GM19035 (cell line): ENCODE data around the gene ASTL.

Experiments used
- ATAC-seq: cut with Tn5 transposase; IDR thresholded peaks from one replicate; pipeline ENCODE4 v1.9.1; 2021; ENCODE audit not compliant: unreplicated experiment

Gene ASTL

GRCh38 chr2:96131152-96131812 is 7.0 kb downstream of the ASTL start:
- ATAC-seq = no peak

DNA sequence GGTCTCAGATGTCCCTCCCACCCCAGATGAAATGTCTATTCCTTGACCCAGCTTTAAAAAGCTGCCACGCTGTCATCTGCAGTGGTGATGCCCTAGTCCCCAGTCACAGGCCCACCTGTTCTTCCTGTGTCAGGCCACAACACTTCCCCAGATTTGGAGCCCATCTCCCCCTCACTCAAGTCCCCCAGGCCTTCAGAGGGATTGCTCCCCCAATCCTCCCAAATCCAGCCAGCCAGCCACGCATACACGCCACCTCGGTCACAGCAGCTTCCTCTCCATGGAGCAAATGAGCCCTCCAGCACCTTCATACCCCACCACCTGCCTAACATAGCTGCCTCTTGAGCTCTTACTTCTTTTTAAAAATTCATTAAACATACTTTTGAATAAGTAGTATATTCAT is 7.8 kb downstream of the ASTL start:
- ATAC-seq = no peak

GRCh38 chr2:96129528-96130120 is 8.7 kb downstream of the ASTL start:
- no peak for ATAC-seq

- ATAC-seq = no peak
These were observed 9.8 kb downstream of the ASTL start for GRCh38 chr2:96128456-96128855.

DNA sequence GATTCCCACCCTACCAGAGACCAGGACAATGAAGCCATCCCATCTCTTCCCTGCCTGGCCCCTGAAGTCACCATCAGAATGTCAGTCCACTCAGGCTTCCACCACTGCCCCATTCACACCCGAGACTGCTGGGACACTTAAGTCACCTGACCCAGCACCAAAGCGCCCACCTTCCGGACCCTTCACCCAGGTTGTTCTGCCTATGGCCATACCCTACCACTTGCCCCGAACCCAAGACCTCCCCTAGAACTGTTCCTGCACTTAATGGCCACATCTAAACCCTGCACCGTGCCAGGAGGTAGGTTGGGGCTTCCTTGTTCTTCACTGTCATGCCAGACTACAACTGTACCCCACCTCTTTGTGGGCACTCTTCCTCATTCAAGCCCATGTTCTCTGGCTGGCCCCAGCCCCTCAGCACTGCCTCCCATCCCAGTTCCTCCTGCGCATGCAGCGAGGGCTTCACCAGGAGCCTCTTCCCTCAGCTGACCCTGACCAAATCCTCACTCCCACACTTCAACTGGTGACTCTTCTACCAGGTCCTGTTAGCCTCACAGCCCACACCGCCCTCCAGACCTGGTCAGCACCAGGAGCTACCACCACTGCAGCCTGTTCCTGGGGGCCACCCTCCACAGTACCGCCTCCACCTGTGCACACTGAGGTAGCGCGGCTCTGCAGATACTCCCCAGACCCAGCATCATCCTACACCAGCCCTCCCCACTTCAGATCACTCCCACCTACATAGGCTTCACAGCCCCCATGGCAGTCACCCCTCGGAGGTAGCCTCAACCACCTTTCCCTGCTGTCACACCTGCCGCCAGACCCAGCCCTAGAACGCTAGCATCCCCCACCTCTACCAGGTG is 13.7 kb downstream of the ASTL start:
- ATAC-seq = no peak

GRCh38 chr2:96123936-96124335 is 14.4 kb downstream of the ASTL start:
- no peak for ATAC-seq

GRCh38 chr2:96123290-96123689 is 15.0 kb downstream of the ASTL start:
- ATAC-seq = no peak

DNA sequence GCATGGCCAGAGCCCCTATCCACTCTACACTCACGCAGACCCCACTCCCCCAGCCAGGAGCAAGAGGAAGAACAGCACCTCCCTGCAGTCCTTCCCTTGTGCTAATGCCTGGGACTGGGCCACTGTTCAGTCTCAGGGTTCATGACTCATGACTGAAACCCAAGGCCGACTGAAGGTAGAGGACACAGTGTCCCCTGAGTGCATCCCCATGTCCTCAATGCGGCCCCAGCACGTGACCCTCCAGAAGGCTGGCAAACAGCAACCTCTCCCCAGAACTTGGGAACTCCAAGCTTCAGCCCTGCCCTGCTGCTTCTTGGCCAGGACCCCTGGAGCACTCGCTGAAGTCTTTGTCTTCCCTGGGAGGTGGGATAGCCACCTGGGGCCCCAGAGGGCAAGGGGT is 15.9 kb downstream of the ASTL start:
- ATAC-seq = no peak

DNA sequence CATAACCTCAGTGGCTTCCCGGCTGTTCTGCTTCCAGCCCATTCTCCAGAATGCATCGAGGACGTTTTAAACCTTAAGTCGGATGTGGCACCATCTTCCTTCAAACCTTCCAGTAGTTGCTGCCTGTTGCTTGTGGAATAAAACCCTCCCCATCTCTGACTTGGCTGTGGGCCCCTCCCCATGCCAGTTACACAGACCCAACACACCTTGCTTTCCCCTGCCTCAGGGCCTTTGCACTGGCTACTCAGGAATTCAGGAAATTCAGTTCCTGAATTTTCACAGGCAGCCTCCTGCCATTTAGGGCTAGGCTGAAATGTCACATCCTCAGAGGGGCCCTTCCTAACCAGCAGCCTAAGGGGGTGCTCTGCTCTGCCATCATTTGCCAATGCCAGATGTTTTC is 16.9 kb downstream of the ASTL start:
- ATAC-seq = no peak

DNA sequence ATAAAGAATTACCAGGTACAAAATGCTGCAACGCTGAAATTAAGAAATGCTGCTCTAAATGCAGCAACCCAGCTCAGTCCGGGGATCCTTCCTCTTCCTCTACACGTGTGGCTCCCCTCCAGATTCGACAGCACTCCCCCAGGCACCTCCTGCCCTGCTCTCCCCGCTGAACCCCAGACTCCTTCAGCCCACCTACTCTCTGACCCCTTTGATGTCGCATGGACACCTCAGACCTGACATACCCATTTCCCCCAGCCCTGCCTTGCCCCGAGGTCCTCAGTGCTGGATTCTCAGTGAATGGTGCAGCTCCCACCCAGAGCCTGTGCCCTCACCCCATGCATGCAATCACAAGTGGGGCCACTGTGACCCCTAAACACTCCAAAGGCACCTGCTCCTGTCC is 17.3 kb downstream of the ASTL start:
- no peak for ATAC-seq

DNA sequence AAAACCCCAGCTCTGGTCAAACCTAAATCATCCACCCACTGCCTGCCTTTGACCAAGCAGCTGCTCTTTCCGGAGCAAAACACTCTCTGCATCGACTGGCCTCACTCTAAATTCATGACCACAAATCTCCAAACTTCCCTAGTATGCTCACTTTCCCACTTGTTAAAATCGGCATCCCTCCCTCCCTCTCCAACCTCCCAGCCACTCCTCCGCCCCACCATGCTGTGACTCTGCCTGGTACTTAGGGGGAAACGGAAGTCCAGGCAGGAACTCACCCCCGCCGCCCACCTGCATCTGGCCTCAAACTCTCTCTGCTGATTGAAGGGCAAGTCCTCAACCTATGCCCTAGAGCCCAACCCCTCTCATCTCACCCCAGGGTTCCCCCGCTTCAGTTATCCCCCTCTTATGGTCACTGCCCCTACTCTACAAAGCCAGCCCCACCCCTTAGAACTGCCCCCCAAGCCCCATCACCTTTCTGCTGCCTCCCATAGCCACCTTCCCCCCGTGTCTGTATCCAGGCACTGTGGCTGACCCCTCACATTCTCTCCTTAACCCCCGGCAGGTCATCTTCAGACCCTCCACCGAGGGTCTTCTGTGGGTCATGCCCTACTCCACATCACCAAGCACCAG is 18.1 kb downstream of the ASTL start:
- ATAC-seq = no peak

- no peak for ATAC-seq
These were observed 18.9 kb downstream of the ASTL start for GRCh38 chr2:96119389-96119751.

GRCh38 chr2:96118698-96119388 is 19.5 kb downstream of the ASTL start:
- no peak for ATAC-seq

- ATAC-seq = no peak
These were observed 20.4 kb downstream of the ASTL start for GRCh38 chr2:96117701-96118588.

GRCh38 chr2:96116879-96117533 is 21.3 kb downstream of the ASTL start:
- ATAC-seq = peak; percentile 69

DNA sequence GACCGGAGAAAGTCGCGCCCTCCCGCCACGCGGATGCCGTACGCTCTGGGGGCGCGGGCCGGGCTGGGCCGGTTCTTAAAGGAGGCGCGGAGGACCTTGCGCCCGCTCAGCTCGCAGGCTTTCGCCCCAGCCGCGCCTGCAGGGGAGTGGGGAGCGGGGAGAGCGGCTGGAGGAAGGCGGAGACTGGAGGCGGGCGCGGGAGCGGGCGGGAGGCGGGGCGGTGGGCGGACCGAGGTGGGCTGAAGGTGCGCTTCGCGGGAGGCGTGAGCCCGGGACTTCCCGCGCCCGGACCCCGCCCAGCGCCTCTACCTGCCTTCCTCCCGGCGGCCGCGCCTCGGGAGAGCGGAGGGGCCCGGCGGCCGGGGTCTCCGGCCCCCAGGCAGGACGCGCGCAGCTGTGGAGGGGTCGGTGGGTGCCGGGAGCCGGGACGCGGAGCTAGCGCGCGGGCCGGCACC is 21.9 kb downstream of the ASTL start, which contains the start of gene ADRA2B:
TSS of gene ADRA2B (minus strand) at position 148 of the 455 bp plus-strand sequence. CDS start 422 bp downstream, outside the sequence.
- peak; percentile 55 for ATAC-seq

GRCh38 chr2:96115631-96116423 is 22.5 kb downstream of the ASTL start:
- ATAC-seq = no peak

- no peak for ATAC-seq
These were observed 23.3 kb downstream of the ASTL start for GRCh38 chr2:96114903-96115581.
